ENCODE results near the gene BTN3A1.
"Not testable (repeated sequence)": the region's sequence is repeated elsewhere in the genome, so short reads cannot be mapped to it uniquely, and the experiment has no call there.

Gene BTN3A1

DNA sequence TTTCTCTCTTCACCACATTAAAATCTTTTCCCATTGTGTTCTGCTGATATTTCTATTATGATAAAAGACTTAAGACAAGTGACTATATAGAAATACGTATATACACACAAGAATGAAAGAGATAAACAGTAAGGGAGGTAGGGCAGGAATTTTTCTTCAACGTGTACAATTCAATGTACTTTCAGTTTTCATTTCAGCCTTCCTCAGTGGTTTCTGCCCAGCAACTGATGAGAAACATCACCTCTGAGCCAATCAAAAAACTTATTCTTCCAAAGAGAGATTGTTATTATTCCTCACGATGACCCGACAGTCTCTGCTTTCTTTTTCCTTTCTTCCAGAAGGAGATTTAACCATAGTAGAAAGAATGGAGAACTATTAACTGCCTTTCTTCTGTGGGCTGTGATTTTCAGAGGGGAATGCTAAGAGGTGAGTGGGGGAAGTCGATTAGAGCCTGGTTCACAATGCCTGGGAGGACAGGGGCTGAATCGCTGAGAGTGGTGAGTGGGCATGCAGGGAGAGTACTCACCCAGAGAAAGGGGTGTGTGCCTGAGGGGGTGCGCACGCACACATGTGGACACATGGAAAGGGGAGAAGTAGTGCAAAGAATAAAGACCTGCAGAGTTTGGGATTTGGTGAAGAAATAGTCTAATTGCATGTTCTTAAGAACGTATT, at the start of gene BTN3A1:
BTN3A1 (plus strand) TSS at position 289 of the 672 bp plus-strand sequence. CDS start 3,289 bp downstream, outside the sequence.
- in situ Hi-C loops (cut with MboI; ENCODE audit: low sequenced_read_pairs) = no loop called here

DNA sequence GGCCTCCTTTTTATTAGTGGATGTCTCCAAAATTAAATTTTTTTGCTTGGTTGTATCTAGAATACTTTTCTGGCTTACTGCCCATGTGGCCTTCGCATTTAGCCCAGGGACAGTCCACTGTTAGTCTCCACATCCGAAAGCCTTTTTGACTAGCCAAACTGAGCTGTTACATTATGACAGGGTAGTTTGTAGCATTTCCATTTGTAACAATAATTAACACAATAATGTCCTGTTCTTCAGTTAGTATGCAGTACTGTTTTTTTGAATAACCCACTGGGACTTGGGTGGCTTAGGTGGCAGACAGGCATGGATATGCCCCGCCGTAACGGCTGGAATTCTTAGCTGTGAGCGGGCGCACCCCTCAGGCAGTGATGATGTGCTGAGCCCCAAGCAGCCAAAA, 49.8 kb upstream of the BTN3A1 start:
- in situ Hi-C loops (cut with MboI; ENCODE audit: low sequenced_read_pairs) = no loop called here

DNA sequence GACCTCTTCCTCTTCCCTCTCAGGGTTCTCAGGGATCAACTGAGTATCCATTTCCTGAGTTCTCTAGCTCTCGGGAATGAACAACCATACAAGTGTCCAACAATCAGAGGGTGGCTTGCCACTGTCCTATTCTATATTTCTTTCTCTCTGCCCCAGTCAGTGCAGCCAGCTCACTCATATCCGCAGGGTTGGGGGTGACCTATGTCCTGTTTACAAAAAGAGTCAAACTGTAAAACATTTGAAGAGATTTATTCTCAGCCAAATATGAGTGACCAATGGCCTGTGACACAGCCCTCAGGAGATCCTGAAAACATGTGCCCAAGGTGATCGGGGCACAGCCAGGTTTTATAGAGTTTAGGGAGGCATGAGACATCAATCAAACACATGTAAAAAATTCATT, 47.9 kb upstream of the BTN3A1 start:
- in situ Hi-C loops (cut with MboI; ENCODE audit: low sequenced_read_pairs) = no loop called here

DNA sequence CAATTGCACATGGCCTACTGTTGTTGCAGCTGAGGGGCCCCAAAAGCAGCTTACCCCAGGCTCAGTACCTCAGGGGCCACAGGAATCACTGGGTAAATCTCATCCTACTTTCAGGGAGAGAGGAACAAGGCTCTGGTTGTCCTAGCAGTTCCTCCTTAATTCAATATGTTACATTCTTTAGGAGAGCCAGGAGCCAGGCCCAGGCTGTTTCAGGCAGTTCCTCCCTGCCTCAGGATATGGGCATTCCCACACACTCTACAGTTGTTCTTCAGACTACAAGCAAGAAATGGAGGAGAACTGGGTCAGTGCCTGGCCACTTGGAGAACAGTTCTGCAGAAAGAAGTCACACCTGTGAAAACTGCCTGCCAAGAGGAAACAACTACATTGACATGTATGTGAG, 46.7 kb upstream of the BTN3A1 start:
- in situ Hi-C loops (cut with MboI; ENCODE audit: low sequenced_read_pairs) = no loop called here

DNA sequence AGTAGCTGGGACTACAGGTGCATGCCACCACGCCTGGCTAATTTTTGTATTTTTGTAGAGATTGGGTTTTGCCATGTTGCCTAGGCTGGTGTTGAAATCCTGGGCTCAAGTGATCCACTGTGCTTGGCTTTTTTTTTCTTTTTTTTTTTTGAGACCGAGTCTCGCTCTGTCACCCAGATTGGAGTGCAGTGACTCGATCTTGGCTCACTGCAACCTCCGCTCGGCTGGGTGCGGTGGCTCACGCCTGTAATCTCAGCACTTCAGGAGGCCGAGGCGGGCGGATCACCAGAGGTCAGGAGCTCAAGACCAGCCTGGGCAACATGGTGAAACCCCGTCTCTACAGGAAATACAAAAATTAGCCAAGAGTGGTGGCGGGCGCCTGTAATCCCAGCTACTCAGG, 44.5 kb upstream of the BTN3A1 start:
- in situ Hi-C loops (cut with MboI; ENCODE audit: low sequenced_read_pairs) = not testable (repeated sequence)

DNA sequence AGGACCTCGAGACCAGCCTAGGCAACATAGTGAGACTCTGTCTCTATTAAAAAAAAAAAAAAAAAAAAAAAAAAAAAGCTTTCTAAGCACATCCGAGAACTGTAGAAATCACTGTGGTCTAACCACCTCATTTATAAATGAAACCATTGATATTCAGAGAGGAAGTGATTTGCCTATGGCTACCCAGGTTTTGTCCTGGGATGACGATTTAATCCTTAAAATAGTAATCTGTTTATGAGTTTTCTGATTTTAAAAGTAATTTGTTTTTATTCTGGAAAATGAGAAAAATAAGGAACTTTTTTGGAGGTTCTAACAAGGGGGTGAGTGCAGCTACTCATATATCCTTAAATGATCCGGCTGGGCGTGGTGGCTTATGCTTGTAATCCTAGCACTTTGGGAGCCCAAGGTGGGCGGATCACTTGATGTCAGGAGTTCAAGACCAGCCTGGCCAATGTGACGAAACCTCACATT, 43.5 kb upstream of the BTN3A1 start:
- in situ Hi-C loops (cut with MboI; ENCODE audit: low sequenced_read_pairs) = no loop called here

DNA sequence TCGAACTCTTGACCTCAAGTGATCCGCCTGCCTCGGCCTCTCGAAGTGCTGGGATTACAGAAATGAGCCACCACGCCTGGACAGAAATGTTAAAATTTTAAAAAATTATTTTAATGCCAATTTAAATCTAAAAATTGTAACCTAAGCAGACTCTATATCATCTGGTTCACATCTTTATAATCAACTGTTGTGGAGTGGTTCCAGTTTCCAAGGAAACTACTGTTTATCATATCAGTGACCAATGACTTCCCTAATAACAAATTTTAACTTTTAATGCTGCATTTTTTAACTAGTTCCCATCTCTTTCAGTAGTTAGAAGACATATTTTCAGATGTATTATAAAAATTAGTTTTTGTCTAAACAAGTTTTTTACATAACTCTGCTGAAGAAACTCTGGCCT, 42.3 kb upstream of the BTN3A1 start:
- in situ Hi-C loops (cut with MboI; ENCODE audit: low sequenced_read_pairs) = no loop called here

DNA sequence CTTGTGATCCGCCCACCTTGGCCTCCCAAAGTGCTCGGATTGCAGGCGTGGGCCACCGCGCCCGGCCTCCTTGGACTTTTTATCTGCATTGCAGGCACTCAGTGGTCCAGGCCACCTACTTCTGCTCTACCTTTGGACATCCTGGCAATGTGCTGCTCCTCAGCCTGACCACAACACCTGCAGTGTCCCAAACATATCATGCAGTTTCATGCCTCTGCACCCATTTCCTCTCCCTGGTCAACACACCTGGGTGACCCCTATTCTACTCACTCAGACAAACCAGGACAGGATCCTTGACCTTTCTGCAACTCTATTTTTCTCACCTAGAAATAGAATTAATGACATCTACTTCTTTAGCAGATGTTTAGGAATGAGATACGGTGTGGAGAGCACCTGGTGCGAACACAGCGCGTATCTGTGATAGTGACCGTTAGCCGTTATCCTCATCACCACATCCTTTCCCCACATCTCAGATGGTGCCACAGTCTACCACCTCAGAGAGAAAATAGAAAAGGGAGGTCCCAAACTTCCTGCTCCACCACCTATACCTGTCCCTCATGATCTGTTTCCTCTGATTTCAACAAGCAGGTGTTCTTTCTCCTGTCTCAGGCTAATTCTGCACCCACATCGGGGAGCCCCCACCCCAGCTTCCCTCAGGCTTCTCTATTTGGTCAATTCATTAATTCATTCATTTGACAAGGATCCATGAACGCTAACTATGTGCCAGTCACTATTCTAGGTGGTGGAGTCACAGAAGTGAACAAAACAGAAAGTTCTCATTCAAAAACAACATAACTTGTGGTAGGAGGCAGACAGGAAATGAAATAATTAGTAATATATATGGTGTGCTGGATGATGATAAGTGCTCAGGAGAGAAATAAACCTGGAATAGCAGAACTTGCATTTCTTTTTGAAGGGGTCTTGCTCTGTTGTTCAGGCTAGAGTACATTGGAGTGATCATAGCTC, 41.3 kb upstream of the BTN3A1 start:
- in situ Hi-C loops (cut with MboI; ENCODE audit: low sequenced_read_pairs) = no loop called here

DNA sequence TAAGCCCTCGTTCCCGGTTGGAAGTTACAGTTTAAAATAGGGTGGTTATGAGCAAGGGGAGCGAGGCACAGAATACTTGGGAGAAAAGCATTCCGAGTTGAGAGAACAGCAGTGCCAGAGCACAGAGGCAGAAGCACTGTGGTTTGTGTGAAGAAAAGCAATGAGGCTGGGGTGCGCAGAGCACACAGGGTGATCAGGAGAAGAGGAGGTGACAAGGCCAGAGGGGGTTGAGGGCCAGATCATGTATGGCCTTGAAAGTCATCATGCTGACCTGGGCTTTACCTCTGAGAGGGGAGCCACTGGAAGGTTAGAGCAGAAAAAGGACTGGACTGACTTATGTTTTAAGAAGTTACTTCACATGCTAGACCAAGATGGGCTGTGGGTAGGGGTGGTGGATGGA, 40.5 kb upstream of the BTN3A1 start:
- in situ Hi-C loops (cut with MboI; ENCODE audit: low sequenced_read_pairs) = no loop called here

DNA sequence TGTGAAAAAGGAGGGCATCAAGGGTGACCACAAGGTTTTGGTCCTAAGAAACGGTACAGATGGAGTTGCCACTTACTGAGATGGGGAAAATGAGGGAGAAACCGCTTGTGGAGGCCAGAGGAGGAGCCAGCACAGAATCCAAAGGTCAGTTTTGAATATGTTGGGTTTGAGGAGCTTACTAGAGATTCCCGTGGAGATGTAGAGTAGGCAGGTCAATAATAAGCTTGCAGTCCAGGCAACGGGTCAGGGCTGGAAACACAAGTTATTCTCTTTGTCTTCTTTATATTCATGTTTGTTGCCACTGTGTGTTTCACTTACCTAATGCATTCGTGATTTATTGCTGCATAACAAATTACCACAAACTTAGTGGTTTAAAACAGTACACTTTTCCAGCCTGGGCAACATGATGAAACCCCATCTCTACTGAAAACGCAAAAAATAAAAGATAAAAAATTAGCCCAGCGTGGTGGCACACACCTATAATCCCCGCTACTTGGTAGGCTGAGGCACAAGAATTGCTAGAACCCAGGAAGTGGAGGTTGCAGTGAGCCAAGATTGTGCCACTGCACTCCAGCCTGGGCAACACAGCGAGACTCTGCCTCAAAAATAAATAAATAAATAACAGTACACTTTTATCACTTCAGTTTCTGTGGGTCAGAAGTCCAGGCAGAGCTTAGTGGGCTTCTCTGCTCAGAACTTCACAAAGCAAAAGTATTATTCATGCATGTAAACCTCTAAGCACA, 39.8 kb upstream of the BTN3A1 start:
- in situ Hi-C loops (cut with MboI; ENCODE audit: low sequenced_read_pairs) = no loop called here

DNA sequence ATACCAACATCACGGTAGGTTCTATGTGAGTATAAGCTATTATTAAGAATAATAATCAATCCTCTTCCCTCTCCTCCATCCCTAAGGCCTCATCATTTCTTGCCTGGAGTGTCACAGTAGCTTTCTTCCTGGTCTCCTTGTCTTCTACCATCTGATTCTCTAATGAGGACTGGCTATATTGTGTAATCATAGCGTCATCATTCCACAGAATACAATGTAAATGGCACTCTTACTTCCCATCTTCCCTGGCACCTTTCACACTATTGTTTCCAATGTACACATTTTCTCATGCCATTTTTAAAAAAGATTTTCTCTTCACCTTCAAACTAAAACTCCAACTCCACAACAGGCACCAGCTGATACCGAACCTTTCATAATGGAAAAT, 39.2 kb upstream of the BTN3A1 start:
- in situ Hi-C loops (cut with MboI; ENCODE audit: low sequenced_read_pairs) = no loop called here

DNA sequence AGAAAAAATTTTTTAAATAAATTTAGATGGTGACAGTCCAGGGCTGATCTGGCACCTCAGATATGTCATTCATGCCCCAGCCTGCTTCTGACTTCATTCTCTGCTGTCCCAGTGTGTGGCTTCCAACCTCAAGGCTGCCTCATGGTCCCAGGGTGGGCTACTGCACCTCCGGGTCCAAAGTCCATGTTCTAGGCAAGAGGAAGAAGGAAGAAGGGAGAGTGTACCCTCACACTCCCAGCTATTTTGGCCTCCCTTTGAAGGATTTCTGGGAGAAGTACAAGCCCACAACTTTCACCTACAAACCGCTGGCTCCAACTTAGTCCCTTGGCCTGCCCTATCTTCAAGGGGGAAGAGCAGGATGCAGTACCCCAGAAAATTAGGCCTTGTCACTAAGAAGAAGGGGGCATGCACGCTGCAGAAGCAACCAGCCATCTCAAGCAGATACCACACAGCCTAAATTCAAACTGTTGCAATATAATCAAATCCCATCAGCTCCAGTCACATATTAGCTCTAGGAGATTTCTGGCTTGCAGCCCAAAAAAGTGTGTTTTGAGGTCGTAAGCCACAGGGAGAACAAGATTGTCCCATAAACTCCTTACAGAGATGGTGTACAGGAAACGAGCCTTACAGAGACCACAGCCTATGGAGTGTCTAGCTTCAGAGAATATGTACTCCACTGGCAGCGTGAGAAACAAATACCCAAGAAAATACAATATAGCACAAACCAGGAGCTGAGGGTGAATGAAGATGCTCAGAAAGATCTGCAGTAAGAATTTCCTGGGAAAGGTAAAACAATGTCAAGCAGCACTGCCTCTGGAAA, 38.0 kb upstream of the BTN3A1 start:
- in situ Hi-C loops (cut with MboI; ENCODE audit: low sequenced_read_pairs) = no loop called here

DNA sequence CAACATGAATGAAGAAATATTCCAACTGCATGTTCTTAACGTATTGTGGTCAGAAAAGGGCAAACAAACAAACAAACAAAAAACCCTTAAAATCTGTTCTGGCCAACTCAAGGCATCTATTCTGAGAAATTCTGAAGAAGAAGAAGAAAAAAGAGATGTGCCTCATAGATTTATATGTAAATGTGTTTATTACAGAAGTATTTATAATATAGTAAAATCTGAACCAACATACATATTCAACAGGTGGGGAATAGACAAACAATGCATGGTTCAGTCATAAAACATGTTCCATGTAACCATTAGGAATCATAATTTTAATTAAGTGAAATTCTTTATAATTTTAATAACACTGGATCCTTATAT, 36.5 kb upstream of the BTN3A1 start:
- in situ Hi-C loops (cut with MboI; ENCODE audit: low sequenced_read_pairs) = no loop called here

DNA sequence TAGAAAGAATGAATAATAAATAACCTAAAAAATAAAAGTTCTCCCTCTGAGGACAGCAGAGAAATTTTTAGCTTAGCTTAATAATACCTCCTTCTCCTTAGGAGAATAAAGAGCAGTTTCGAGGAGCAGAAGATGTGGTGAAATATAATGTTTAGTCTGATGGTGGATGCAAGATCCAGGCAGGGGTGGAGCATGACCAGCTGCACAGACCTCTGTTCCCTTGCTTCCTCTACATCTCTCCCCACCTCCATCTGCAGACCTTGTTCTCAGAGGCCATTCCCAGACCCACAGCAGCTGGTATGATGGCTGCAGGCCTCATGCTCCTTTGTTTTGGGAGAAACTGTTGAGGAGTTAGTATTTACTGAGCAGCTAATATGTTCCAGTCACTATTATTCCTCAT, 35.6 kb upstream of the BTN3A1 start:
- in situ Hi-C loops (cut with MboI; ENCODE audit: low sequenced_read_pairs) = no loop called here

DNA sequence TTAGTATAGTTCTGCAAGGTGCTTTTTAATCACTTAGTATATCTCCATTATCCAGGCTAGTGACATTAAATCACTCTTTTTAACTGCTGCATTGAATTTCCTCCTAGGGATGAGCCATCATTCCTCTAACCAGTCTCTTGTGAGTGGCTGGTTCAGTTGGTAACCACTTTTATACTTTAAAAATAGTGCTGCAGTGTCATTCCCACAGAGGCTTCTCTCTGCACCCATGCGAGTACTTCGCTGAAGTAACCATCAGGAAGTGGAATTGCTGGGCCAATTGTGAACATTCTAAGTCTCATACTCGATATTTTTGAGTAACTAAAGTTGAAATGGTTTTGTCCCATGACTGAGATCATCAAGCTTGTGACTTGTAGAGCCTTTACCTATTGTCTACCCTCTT, 35.0 kb upstream of the BTN3A1 start:
- in situ Hi-C loops (cut with MboI; ENCODE audit: low sequenced_read_pairs) = no loop called here

DNA sequence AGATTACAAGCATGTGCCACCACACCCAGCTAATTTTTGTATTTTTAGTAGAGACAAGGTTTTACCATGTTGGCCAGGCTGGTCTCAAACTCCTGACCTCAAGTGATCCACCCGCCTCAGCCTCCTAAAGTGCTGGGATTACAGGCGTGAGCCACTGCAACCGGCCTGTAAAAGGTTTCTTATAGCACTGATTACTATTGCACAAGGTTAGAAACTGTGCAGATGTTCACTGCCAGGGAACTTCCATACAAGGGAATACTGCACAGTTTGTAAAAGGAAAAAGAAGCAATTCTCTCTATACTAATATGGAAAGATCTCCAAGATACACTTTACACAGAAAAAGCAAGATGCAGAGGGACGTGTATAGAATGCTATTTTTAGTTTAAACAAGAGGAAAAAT, 30.3 kb upstream of the BTN3A1 start:
- in situ Hi-C loops (cut with MboI; ENCODE audit: low sequenced_read_pairs) = not testable (repeated sequence)

DNA sequence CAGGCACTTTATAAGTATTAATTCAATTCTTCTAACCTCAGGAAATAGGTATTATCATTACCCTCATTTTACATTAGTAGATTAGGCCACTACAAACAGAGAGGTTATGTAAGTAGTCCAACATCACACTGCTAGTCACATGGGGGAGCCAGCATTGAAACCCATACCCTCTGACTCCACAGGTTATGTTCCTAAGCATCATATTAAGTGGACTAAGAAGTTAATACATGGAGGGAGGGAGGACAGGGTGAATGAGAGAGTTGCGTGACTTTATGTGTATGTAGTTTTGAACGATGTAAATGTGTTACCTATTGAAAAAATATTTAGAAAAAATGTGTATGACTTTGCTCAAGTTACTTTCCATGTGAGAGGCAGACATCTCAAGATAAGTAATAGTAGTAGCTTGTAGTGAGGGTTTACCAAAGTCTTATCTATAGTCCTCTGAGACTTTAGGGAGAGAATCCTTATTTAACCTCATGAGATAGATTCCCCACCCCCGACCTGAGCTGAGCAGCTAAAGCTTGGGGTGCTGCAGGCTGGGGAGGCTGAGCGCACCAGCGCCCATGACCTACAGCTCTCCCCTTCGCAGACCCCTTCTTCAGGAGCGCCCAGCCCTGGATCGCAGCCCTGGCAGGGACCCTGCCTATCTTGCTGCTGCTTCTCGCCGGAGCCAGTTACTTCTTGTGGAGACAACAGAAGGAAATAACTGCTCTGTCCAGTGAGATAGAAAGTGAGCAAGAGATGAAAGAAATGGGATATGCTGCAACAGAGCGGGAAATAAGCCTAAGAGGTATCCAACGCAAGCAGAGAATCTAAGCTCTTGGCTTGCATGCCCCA, 29.5 kb upstream of the BTN3A1 start:
- in situ Hi-C loops (cut with MboI; ENCODE audit: low sequenced_read_pairs) = no loop called here

DNA sequence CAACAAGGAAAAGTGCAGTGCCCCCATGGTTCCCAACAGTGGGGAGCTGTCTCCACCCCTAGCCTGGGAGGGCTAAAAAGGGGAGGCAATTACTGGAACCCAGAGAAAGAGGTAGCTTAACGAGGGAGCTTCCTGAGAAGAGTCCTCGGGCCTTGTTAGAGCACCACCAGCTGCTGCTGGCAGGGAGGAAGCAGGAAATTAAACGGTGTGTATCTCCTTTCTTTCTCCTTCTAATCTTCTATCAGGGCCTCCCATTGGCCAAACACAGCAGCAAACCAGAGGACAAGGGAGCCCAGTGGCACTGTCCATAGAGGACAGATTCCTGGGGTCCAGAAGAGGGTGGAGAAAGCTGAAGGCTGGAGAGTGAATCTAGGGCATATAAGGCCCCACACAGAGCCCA, 26.8 kb upstream of the BTN3A1 start:
- in situ Hi-C loops (cut with MboI; ENCODE audit: low sequenced_read_pairs) = no loop called here

DNA sequence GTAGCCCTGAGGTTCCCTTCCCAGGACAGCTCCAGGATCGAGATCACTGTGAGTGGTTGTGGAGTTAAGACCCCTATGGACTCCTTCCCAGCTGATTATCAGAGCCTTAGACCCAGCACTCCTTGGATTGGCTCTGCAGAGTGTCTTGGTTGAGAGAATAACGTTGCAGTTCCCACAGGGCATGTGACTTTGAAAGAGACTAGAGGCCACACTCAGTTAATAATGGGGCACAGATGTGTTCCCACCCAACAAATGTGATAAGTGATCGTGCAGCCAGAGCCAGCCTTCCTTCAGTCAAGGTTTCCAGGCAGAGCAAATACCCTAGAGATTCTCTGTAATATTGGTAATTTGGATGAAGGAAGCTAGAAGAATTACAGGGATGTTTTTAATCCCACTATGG, 24.4 kb upstream of the BTN3A1 start:
- in situ Hi-C loops (cut with MboI; ENCODE audit: low sequenced_read_pairs) = no loop called here

DNA sequence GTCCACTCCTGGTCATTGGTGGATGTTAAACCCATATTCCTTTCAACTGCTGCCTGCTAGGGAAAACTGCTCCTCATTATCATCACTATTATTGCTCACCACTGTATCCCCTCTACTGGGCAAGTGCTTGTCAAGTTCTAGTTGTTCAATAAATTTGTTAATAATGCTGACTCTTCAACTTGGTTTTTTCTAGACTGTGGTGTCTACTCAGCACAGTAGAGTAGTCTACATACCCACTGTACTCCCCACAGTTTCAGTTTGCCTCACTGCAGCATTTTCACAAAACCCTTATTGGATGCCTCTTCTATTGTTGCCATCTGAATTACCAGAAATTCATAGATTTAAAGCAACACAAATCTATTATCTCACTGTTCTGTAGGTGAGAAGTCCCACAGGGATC, 23.9 kb upstream of the BTN3A1 start:
- in situ Hi-C loops (cut with MboI; ENCODE audit: low sequenced_read_pairs) = not testable (repeated sequence)

Measured in hTERT RPE-1 (cell line).